H9 (cell line): Measurements from ENCODE around the gene BAMBI. TPM values are rescaled to one million over a fixed set of nuclear protein-coding genes. Genes with fewer than 3 reads are reported as not detected.

Experiments
- DNase-seq: peaks from one replicate; pipeline ENCODE4 v3.0.0-alpha.2; 2017
- H2AFZ ChIP-seq: one replicate; pipeline ENCODE4 v1.6.1; 2013; ENCODE audit warnings: mild to moderate bottlenecking, low read length, control low read depth, moderate library complexity
- H2AK5ac ChIP-seq: 2 replicates; pipeline ENCODE4 v1.6.1; 2013; ENCODE audit warnings: low read length, control low read depth, mixed read lengths; ENCODE audit not compliant: insufficient read length
- H2BK120ac ChIP-seq: one replicate; pipeline ENCODE4 v1.6.1; 2013; ENCODE audit warnings: low read depth, mild to moderate bottlenecking, low read length, control low read depth, inconsistent platforms; ENCODE audit not compliant: poor library complexity, severe bottlenecking
- H2BK12ac ChIP-seq: 2 replicates; pipeline ENCODE4 v1.6.1; 2013; ENCODE audit warnings: low read length, control low read depth, mixed read lengths, low read depth; ENCODE audit not compliant: insufficient read length
- H2BK15ac ChIP-seq: 2 replicates; pipeline ENCODE4 v1.6.1; 2013; ENCODE audit warnings: low read depth, low read length, control low read depth
- H2BK20ac ChIP-seq: one replicate; pipeline ENCODE4 v1.6.1; 2013; ENCODE audit warnings: low read depth, mild to moderate bottlenecking, low read length, control low read depth, inconsistent platforms; ENCODE audit not compliant: poor library complexity, severe bottlenecking
- H2BK5ac ChIP-seq: 2 replicates; pipeline ENCODE4 v1.6.1; 2013; ENCODE audit warnings: low read length, control low read depth, mixed read lengths; ENCODE audit not compliant: insufficient read length
- H3K14ac ChIP-seq: 2 replicates; pipeline ENCODE4 v1.6.1; 2013; ENCODE audit warnings: low read length, control low read depth; ENCODE audit not compliant: insufficient read depth
- H3K18ac ChIP-seq: 2 replicates; pipeline ENCODE4 v1.6.1; 2013; ENCODE audit warnings: low read depth, mild to moderate bottlenecking, mixed read lengths, low read length, control low read depth; ENCODE audit not compliant: insufficient read length
- H3K23ac ChIP-seq: 2 replicates; pipeline ENCODE4 v1.6.1; 2013; ENCODE audit warnings: low read length, control low read depth, mixed read lengths, low read depth; ENCODE audit not compliant: insufficient read length
- H3K23me2 ChIP-seq: 2 replicates; pipeline ENCODE4 v1.6.1; 2013; ENCODE audit warnings: low read depth, mild to moderate bottlenecking, mixed read lengths, low read length, control low read depth; ENCODE audit not compliant: insufficient read length, poor library complexity, severe bottlenecking
- H3K27ac ChIP-seq: 2 replicates; pipeline ENCODE4 v1.5.1; 2013; ENCODE audit warnings: low read length, control low read depth, mixed read lengths, low read depth; ENCODE audit not compliant: insufficient read length
- H3K27me3 ChIP-seq: 2 replicates; pipeline ENCODE4 v1.6.1; 2013; ENCODE audit warnings: low read length, control low read depth, inconsistent platforms; ENCODE audit not compliant: insufficient read depth
- H3K4ac ChIP-seq: 2 replicates; pipeline ENCODE4 v1.6.1; 2013; ENCODE audit warnings: low read depth, mild to moderate bottlenecking, control low read depth, inconsistent platforms, low read length, moderate library complexity
- H3K4me1 ChIP-seq: 2 replicates; pipeline ENCODE4 v1.6.1; 2013; ENCODE audit warnings: low read length, control low read depth, inconsistent platforms; ENCODE audit not compliant: insufficient read depth
- H3K4me2 ChIP-seq: 2 replicates; pipeline ENCODE4 v1.6.1; 2013; ENCODE audit warnings: low read length, control low read depth, mixed read lengths; ENCODE audit not compliant: insufficient read length, insufficient read depth
- H3K56ac ChIP-seq: 2 replicates; pipeline ENCODE4 v1.6.1; 2013; ENCODE audit warnings: low read depth, mild to moderate bottlenecking, mixed read lengths, low read length, control low read depth; ENCODE audit not compliant: insufficient read length
- H3K79me1 ChIP-seq: 2 replicates; pipeline ENCODE4 v1.6.1; 2013; ENCODE audit warnings: low read depth, mild to moderate bottlenecking, moderate library complexity, low read length, control low read depth, inconsistent platforms; ENCODE audit not compliant: insufficient read depth, poor library complexity, severe bottlenecking
- H3K79me2 ChIP-seq: 2 replicates; pipeline ENCODE4 v1.6.1; 2013; ENCODE audit warnings: low read length, control low read depth, inconsistent platforms; ENCODE audit not compliant: insufficient read depth
- H3K9ac ChIP-seq: 2 replicates; pipeline ENCODE4 v1.6.1; 2013; ENCODE audit warnings: low read length, control low read depth, mixed read lengths; ENCODE audit not compliant: insufficient read length; ENCODE audit errors: extremely low read depth
- H3K9me3 ChIP-seq: one replicate; pipeline ENCODE4 v1.6.1; 2013; ENCODE audit warnings: low read depth, low read length, inconsistent platforms; ENCODE audit not compliant: control insufficient read depth
- H3T11ph ChIP-seq: one replicate; pipeline ENCODE4 v1.6.1; 2013; ENCODE audit warnings: mild to moderate bottlenecking, low read length, control low read depth, inconsistent platforms
- H4K20me1 ChIP-seq: one replicate; pipeline ENCODE4 v1.6.1; 2013; ENCODE audit not compliant: control insufficient read depth, insufficient read length, insufficient read depth
- H4K5ac ChIP-seq: 2 replicates; pipeline ENCODE4 v1.6.1; 2013; ENCODE audit warnings: low read depth, mild to moderate bottlenecking, mixed read lengths, low read length, control low read depth; ENCODE audit not compliant: insufficient read length
- H4K8ac ChIP-seq: replicated peaks from 2 replicates; pipeline ENCODE4 v1.6.1; 2013; ENCODE audit warnings: low read length, control low read depth, mixed read lengths, low read depth; ENCODE audit not compliant: insufficient read length
- H4K91ac ChIP-seq: 2 replicates; pipeline ENCODE4 v1.6.1; 2013; ENCODE audit warnings: low read depth, mild to moderate bottlenecking, moderate library complexity, mixed read lengths, low read length, control low read depth; ENCODE audit not compliant: insufficient read length
- H3K27ac Mint-ChIP-seq, 3 experiments: 2 replicates in 2 of 3; 3 replicates in 1 of 3; pipeline ENCODE4 v1.8.0; 2020 to 2021; ENCODE audit warnings: mixed read lengths in 3 of 3, mild to moderate bottlenecking in 1 of 3, moderate library complexity in 1 of 3
- H3K27me3 Mint-ChIP-seq: 2 replicates; pipeline ENCODE4 v1.8.0; 2021; ENCODE audit warnings: low read depth, mild to moderate bottlenecking, moderate library complexity, mixed read lengths
- H3K36me3 Mint-ChIP-seq, 3 experiments: 2 replicates in 2 of 3; 3 replicates in 1 of 3; pipeline ENCODE4 v1.8.0; 2020 to 2021; ENCODE audit warnings: low read depth in 3 of 3, mixed read lengths in 3 of 3; ENCODE audit not compliant: insufficient read depth in 1 of 3
- H3K4me1 Mint-ChIP-seq, 2 experiments: 2 replicates each; pipeline ENCODE4 v1.8.0; 2020; ENCODE audit warnings: mixed read lengths in 2 of 2
- H3K4me3 Mint-ChIP-seq, 2 experiments: 2 replicates in 1 of 2; 3 replicates in 1 of 2; pipeline ENCODE4 v1.8.0; 2020 to 2021; ENCODE audit warnings: mild to moderate bottlenecking in 2 of 2, mixed read lengths in 2 of 2, moderate library complexity in 1 of 2
- H3K9me3 Mint-ChIP-seq, 2 experiments: 2 replicates in 1 of 2; 3 replicates in 1 of 2; pipeline ENCODE4 v1.8.0; 2020; ENCODE audit warnings: mild to moderate bottlenecking in 2 of 2, mixed read lengths in 2 of 2, moderate library complexity in 1 of 2
- CTCF ChIP-seq: fragments of 200-600 bp; sonication (generic); conservative IDR thresholded peaks from 3 replicates; pipeline ENCODE4 v1.8.0; 2021; ENCODE audit warnings: antibody characterized with exemption, mild to moderate bottlenecking
- WGBS: extraction: QIAGEN DNeasy Blood & Tissue Kit; methylation state at CpG from one replicate; pipeline ENCODE4 v1.1.7; 2013; ENCODE audit warnings: missing lambda C conversion rate, low lambda C conversion rate, mixed read lengths; ENCODE audit not compliant: insufficient read length; ENCODE audit errors: extremely low coverage; 5-methylcytosine and 5-hydroxymethylcytosine counted together
- total RNA-seq: library from RNA; stranded (reverse); gene quantifications from 2 replicates; pipeline ENCODE4 v1.2.1, GENCODE V29; 2021

Gene BAMBI
- total RNA-seq, 1 experiment from 2014 or later, result 16.8 TPM

GRCh38 chr10:28714401-28715053 lies 37.2 kb downstream of the BAMBI start:
- H3K4me2 ChIP-seq, result no peak overlapping the region
- TF ChIP-seq CTCF, result no peak
- no peak overlapping the region for H2AFZ ChIP-seq
- no peak overlapping the region for H4K91ac ChIP-seq
- H3K4me3 Mint-ChIP-seq, result no peak overlapping the region
- no peak overlapping the region for H3K4ac ChIP-seq
- no CpG with 5 or more reads among the region's 7 CpGs for WGBS
- no peaks in the 10 kb centered on the region for H3K4me1 ChIP-seq
- no peak overlapping the region for H2BK5ac ChIP-seq
- no peak overlapping the region for H3K27ac Mint-ChIP-seq
- no peaks in the 10 kb centered on the region for H4K20me1 ChIP-seq
- no peak overlapping the region for H2BK120ac ChIP-seq
- no peak overlapping the region for H3K9ac ChIP-seq
- no peak overlapping the region for H3K18ac ChIP-seq
- no peaks in the 10 kb centered on the region for H3K23me2 ChIP-seq
- H3T11ph ChIP-seq, result no peak overlapping the region
- no peak overlapping the region for H3K23ac ChIP-seq
- H2BK15ac ChIP-seq, result no peak overlapping the region
- peaks cover 0 to 2% of the 10 kb centered on the region in 2 experiments; a peak in 3 of 5 replicates for H3K9me3 Mint-ChIP-seq
- H3K56ac ChIP-seq, result no peak overlapping the region
- H4K5ac ChIP-seq, result no peak overlapping the region
- H3K27me3 Mint-ChIP-seq, result no peaks in the 10 kb centered on the region
- no peak overlapping the region for H2BK12ac ChIP-seq
- H3K79me1 ChIP-seq, result no peaks in the 10 kb centered on the region
- no peaks in the 10 kb centered on the region for H3K4me1 Mint-ChIP-seq
- no peak overlapping the region for H2AK5ac ChIP-seq
- H3K27me3 ChIP-seq, result no peaks in the 10 kb centered on the region
- H3K79me2 ChIP-seq, result no peaks in the 10 kb centered on the region
- no peaks in the 10 kb centered on the region for H3K36me3 Mint-ChIP-seq
- no peak overlapping the region for H3K14ac ChIP-seq
- no peak overlapping the region for H3K27ac ChIP-seq
- no peak for DNase-seq
- H4K8ac ChIP-seq, result no peak overlapping the region
- H2BK20ac ChIP-seq, result no peak overlapping the region
- H3K9me3 ChIP-seq, result no peaks in the 10 kb centered on the region
